Neural progenitor cell (in vitro differentiated cells): ENCODE measurements around the gene ENAH.

Experiments
- CTCF ChIP-seq: fragments of 200-600 bp; sonication (generic); IDR thresholded peaks from 2 replicates; pipeline ENCODE4 v1.5.1; 2017; ENCODE audit warnings: antibody characterized with exemption, mild to moderate bottlenecking
- EZH2 ChIP-seq: fragments of 200-600 bp; sonication (generic); IDR thresholded peaks from 2 replicates; pipeline ENCODE4 v1.6.1; 2017; ENCODE audit warnings: antibody characterized with exemption, mild to moderate bottlenecking, moderate library complexity

- TF ChIP-seq EZH2, result no peak
- no peak for TF ChIP-seq CTCF
Observed at GRCh38 chr1:225450491-225451191, 202.3 kb downstream of the ENAH start.
